CD4-positive, alpha-beta T cell treated with Interleukin-1 beta for 1 hour (primary cell): ENCODE data around the gene RPL32.
"Not testable (repeated sequence)": the region's sequence is repeated elsewhere in the genome, so short reads cannot be mapped to it uniquely, and the experiment has no call there.

ENCODE experiments used
- DNase-seq, 2 donors: peaks; one replicate each; pipeline ENCODE4 v3.0.0-alpha.2; 2020 to 2022

The RPL32 gene

GRCh38 chr3:12808587-12808986 lies 32.8 kb downstream of the RPL32 start:
- no peak for DNase-seq

DNA sequence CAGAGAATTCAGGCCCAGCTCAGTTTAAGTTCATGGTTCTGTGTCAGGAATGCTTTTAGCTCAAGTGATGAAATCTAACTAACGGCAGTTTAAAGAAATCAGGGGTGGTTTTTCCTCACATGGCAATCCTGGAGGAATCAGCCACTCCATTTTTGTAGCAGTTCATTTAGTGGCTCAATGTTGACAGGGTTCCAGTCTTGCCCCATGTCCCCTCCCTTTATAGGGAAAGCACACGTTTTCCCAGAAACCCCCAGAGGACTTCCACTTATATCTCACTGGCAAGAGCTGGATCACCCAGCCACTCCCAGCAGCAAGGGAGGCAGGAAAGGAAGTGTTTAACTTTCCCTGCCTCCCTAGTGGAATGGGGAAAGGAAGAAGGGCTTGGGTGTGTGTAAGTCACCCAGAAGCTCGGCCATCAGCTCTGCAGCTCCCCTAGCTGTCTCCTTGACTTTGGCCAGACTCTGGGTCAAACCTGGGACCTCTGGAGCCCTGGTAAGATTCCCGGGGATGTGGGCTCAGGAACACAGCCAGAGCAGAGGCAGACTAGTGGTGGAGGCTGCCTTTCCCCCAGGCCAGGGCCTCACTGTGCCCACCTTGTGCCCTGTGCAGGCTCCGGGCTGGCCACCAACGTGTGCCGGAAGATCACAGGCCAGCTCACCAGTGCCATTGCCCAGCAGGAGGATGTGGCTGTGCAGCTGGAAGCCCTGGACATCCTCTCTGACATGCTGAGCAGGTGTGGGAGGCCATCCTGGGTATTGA lies 33.6 kb downstream of the RPL32 start:
- no peak for DNase-seq

DNA sequence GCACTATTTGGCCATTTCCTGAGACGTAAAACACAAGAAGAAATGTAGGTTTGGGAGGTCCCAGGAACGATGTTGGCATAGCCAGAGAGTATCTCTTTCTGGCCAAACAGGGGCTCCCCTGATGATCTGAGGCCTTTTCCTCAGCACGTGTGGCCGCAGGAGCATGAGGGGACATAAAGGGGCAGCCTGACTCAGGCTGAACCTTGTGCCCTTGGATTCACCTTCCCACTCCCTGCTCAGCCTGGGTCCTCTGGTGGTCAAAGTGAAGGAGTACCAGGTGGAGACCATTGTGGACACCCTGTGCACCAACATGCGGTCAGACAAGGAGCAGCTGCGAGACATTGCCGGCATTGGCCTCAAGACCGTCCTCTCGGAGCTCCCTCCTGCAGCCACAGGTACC lies 34.3 kb downstream of the RPL32 start:
- no peak for DNase-seq

DNA sequence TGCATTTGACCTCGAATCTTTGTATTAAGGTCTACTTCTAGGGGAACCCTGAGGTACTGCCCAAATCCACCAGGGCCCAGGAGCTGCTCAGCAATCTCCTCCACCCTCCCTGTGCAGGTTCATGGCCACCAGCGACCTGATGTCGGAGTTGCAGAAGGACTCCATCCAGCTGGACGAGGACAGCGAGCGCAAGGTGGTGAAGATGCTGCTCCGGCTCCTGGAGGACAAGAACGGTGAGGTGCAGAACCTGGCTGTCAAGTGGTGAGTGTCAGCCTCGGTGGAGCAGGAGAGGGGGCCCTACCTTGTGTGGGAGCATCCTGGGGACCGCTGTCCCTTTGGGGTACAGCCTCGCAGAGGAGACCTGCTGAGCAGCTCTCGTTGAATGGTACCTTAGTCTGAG lies 38.0 kb downstream of the RPL32 start:
- DNase-seq = no peak

GRCh38 chr3:12799525-12800440 lies 41.6 kb downstream of the RPL32 start:
- DNase-seq = no peak

GRCh38 chr3:12798559-12799179 lies 42.7 kb downstream of the RPL32 start:
- DNase-seq = no peak

DNA sequence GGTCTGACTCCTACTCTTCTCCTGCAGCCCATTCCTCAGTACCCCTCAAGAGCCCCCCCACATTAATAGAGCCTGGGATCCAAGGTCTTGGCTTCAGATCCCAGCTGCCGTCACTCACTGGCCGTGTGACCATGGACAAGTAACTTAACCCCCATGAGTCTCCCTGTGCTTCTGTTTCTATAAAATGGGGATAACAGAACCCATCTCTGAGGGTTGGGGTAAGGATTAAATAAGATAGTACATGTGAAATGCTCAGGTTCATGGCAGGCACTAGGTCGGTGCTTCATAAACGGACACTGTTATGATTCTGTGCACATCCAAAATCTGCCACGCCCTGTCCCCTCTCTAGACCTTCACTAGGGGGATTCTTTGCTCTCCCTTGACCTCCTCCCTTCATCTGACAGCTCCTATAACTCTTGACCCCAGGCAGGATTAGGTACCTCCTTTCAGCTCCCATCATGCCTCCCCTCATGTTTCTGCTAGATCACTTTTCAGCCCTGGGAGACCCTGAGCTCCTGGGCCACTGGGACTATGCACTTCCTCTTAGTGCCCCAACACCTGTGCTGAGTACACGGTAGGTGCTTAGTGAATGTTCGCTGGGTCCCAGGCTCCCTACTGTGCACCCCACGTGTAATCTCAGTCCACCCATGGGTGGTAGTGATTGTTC lies 43.3 kb downstream of the RPL32 start:
- DNase-seq = no peak

DNA sequence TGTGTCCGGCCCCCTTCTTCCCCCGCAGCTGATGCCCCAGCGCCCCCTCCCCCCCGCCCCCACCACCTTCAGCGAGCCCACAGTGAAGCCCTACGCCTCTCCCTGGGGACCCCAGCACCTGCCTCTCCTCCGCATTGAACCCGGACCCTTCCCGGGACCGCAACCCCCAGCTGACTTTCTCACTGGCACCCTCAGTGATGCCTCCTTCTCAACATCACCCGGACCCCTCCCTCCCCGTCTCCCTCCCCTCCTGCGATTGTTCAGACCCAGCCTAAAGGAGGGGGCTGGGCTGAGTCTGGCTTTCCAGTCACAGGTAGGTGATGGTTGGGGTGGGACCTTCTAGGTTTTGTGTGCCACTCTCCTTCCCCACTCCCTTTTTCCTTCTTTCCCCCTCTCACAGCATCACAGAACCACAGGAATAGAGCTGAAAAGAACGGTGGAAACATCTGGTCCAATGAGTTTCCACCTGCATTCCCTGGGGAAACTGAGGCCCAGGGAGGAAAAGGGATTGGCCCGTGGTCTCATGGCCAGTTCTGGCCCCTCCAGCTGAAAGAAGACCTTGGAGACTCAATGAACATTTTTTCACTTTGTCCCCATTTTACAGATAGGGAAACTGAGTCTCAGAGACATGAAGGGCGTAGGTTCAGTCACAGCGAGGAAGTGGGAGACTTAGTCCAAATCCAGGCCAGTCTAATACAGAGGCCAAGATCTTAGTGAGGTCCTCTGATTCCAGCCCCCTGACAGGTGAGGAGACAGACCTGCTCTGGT lies 44.1 kb downstream of the RPL32 start:
- no peak for DNase-seq

GRCh38 chr3:12796171-12797123 lies 44.9 kb downstream of the RPL32 start, which contains the start of gene CAND2:
CAND2 (plus strand) TSS chr3:12796680; CDS start chr3:12796721, 41 bp downstream.
- peak; percentile 23 to 28 for DNase-seq

DNA sequence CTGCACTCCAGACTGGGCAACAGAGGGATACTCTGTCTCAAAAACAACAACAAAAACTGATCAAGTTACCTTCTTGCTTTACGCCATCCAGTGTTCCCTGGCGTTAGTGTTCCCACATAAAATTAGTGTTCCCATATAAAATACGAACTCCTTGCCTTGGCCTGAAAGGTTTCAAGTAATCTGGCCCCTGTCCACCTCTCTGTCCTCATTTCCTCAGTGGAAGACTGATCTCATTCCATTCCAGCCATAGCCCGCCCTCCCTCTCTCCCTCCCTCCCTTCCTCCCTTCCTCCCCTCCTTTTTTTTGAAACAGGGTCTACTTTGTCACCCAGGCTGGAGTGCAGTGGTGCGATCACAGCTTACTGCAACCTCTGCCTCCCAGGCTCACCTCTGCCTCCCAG lies 47.7 kb downstream of the RPL32 start:
- no peak for DNase-seq

- no peak for DNase-seq
Observed at GRCh38 chr3:12791430-12791829, 49.9 kb downstream of the RPL32 start.

- not testable (repeated sequence) for DNase-seq
Observed at GRCh38 chr3:12787967-12788690, 53.2 kb downstream of the RPL32 start.

GRCh38 chr3:12787346-12787745 lies 54.0 kb downstream of the RPL32 start:
- DNase-seq = peak in 1 of 2 donors; percentile 57

DNA sequence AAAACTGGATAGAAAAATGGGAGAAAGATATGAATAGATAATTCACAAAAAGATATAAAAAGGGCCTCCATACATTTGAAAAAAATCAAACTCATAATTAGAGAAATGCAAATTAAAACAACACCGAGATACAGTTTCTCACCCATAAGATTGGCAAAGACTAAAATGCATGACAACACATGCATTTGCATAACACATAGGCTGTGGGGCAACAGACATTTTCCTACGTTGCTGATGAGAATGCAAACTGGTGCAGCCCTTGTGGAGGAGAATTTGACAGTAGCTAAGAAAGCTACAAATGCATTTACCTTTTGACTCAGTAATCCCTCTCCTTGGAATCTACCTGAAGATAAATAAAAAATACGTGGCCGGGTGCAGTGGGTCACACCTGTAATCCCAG lies 56.3 kb downstream of the RPL32 start:
- DNase-seq = no peak
